ENCODE data around the gene LHFPL2.
A peak's percentile ranks its signal among the peaks of the same experiment; 100 is the strongest.

The LHFPL2 gene

DNA sequence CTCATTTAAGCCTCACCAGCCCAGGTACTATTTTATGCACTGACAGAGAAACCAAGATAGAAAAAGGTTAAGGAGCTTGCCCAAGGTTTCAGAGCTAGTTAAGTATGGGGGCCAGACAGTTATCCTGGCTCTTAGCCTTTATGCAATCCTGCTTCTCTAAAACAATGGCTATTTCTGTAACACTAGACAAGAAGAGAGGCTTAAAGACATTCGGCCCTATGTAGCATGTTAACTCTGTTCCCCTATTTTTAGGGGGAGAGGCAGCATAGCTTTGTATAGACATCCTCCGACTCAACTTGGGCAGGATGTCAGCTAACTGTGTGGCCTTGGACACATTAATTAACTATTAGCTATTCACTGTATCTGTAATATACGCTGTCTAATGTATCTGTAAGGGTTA lies 54.6 kb downstream of the LHFPL2 start:
- DNase-seq = no peak

DNA sequence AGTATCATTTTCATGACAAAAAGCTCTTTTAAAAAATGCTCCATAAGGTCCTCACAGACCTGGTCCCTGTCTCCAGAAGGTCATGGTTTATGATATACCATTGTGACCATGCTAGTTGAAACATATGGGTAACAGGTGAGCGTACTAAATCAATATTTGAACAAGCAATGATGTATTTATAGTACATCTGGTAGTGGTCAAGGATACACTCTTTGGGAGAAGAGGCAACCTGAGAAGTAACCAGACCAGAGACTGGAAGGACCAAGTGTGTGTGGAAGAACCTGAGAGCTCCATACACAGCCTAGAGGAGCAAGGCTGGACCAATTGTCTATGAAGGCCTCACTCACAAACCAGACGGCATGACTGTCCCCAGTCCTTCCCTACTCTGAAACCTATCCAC lies 55.1 kb downstream of the LHFPL2 start:
- no peak for DNase-seq

DNA sequence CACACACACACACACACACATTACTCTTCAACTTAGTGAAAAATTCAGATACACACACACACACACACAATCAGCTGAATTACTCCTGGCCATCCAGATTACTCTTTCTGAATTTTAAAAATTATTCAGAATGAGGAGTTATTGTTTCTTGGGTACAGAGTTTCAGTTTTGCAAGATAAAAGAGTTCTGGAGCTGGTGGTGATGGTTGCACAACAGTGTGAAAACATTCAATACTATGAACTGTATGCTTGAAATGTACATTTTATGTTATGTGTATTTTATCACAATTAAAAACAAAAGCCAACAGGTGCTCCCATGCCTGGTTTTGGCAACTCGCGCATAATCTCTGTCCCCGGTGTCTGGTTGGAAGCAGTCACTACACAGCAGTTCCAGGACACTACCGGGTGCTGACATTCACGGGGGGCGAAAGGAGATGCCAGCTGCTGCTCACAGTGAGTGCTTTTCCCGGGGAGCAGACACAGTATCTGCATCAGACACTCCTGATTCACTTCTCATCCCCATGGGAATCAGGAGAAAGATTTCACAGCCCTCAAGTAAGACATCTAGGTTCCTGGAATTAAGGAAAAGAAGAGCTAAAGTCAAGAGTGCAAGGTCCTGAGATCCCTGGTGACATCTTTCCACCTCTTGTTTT lies 55.7 kb downstream of the LHFPL2 start:
- no peak for DNase-seq

DNA sequence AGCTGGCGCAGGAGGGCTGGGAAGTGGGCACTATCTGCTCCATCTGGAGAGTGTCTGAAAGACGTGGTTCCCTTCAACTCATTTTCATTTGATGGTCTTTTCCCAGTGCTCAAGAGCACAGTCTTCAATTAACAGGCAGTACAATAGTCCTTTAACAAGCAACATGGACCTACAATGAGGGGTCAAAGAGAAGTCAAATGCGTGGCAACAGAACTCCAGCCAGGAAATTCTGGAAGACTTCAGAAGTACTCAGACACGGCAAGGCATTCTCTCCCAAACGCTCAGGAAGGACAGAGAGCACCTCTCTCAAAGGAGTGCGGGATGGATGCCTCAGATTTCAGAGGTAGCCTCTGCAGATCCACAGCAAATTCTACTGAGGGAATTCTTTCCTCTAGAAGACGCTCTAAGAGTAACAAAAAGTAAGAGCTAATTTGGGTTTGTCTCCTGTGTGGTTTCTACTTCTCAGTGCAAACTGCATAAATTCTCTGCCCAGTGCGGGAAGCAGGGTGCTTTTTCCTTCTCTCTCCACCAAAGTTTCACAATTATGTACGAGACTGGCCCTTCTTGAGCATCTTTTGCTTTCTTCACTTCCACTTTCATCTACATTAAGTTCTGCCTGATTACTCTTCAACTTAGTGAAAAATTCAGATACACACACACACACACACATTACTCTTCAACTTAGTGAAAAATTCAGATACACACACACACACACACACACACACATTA lies 56.4 kb downstream of the LHFPL2 start:
- DNase-seq = no peak

DNA sequence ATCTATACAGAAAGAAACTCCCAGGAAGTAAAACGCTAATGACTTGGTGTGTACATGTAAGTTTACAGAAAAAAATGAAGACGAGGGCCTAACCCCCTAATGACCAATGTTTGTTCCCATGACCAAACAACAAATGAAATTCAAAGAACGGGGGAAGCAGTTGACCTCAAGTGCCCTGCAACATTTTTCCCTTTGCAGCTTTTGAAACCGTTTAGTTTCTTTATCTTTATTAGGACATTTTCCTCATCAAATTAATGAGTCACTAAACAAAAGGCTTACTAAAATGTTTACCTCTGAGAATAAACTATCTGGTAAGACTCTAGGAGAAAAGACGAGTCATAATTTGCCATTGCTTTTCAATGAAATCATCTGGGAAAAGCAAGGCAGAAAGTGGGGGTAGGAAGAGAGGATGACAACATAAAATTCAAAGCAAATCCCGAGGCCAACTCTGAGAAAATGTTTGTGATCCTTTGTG lies 57.4 kb downstream of the LHFPL2 start:
- no peak for DNase-seq

DNA sequence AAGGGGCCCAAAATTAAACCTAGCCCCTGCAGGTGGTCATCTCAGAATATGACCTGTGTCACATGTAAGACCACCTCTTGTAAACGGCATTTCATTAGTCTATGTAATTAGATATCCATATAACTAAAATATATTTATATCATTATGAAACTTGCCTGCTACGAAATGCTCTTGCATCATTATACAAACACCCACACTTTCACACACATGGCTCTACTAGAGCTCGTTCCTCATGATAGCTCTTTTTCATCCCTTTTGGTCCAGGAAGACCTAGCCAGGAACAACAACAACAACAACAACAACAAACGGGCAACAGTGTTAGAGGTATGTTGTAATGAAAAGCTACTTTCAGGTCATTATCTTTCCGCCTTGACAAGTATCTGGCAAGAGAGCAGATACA lies 58.6 kb downstream of the LHFPL2 start:
- DNase-seq = no peak

DNA sequence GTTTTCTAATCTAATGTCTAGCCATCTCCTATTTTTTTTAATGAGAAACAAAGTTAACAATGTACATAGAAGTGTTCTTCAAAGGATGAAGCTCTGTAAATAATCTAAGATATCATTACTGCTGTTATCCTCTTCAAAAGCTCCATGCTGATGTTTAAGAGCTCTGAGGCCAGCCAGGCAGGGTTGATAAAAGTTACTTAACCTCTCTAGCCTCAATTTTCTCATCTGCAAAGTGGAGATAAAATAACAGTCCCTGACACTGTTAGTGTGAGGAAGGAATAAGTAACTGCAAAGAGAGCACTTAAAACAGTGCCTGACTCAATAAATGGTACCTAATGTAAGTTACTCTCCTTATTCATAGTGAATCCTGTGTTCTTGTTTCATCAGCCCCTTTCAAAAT lies 60.1 kb downstream of the LHFPL2 start:
- DNase-seq = no peak

DNA sequence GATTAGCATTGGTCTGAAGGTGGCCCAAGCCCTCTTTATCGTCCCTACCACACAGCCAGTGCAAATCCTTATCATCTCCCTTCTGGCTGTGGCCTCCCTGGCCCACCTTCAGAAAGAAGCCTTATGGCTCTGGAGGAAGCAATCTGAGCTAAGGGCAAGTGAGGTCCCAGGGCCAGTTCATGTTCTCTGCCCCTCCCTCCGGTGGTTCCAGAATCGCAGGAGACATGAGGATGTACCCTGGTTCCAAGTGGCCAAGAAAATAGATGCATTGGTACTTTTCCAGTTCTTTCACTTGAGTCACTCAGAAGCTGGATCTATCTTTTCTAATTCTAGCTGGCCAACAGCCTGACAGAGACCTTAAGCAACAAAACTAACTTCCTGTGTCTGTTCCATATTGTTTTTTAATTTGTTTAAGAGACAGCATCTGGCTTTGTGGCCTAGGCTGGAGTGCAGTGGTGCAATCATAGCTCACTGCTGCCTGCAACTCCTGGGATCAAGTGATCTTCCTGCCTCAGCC lies 60.7 kb downstream of the LHFPL2 start:
- DNase-seq = no peak

DNA sequence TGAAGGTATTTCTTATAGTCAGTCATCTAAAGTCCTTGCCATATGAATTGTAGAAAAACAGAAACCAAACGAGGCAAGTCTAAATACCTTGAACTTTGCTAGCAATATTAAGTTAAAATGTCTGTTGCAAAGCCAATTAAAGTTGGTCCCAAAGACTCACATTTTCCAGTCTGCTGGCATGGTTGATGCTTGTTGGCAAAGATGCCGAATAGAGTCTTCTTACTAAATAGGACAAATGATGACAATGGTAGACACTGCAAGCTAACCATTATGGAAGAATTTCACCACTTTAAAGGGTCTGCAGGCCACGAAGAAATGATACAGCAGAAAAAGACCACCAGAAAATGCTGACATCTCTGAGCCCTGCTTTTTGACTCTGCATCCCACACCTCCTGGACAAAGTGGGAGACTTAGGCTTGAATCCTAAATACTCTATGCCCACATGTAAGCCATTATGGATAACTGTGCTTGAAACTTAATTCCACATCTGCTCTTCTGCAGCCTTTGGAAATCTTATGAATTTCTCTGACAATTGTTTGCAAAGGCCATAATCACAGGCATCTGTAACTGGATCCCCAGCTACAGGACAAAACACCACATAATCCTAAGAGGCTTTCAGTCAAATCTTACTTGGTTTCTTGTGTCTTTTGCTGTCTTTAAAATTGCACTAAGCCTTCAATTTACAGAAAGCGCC lies 61.3 kb downstream of the LHFPL2 start:
- no peak for DNase-seq

DNA sequence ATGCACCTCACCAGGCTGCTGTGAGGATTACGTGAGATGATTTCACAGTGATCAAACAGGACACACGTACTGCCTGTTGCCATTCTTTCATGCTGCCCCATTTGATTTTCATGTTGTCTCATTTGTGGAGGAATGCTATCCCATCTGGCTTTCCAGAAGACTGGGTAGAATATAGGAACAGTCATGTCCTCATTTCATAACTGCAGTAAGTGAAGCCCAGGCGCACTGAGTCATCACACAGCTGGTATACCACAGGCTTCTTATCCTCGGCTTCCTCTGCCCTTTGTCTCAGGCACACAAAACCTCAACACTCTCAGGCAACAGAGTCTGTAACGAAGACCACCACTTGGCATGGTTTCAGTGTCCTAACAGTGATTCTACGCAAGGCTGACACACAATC lies 62.3 kb downstream of the LHFPL2 start:
- DNase-seq = no peak

DNA sequence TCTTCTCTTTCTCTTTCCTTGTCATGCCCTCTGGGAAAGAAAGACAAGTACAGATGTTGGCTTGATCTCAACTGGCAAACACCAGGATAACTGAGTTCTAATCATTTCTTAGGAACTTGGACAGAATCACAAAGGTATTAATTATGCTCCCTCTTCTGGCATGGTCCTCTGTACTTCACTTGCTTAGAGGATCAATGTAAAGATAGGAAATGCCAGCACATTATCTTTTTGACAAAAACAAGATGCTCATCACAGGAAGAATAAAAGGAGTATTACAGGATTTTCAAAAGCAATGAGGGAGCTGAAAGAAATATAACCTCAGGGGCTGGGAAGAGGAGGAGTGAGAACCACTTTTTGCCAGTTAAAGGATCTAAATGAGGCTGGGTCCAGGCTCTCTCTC lies 70.6 kb downstream of the LHFPL2 start:
- no peak for DNase-seq

DNA sequence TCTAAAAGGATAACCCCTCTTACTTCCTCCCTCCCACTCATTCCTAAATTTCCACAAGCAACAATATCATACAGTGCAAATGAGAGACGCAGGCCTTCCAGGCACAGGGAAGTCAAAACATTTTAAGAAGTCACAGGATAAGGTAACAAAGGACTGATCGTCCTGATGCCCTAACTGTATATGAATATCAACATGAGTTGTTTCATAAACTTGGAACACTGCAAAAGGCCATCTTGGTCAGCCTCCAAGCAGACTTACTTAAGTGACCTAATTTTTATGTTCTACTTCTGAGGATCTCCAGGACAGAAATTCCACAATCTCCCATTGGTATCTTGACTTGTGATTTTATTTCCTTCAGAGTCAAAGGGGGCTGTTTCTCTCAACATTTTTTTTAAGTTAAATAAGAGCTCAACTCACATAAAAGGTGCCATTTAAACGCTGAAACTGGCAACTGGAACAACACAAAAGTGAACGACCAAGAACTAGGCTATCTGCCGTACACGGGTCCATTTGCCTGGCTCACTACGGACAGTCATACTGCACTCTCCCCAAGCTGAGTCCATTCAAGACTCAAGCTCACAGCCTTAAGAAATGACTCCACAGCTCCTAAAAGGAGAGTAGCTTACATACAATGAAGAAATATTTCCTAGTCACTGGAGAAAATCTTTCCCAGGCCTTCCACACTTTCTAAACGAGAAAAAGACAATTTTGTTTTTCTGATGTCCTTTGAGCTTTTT lies 71.3 kb downstream of the LHFPL2 start:
- no peak for DNase-seq

DNA sequence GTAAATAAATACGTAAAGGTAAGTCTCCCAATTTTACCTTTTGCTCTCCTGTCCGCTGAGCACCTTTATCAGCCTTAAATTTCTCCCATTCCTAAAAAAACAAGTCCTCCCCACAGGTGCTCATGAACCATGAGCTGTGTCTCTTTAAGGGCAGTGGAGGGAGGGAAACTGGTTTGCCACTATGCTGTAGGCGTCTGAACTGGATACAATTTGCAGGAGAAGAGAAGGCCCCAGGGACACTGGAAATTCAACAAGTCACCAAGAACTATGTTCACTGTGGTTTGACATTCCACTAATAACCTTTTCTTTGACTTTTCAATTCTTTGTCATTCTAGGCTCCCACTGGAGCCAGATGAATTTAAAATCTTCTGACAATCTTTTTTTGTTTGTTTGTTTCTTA lies 72.2 kb downstream of the LHFPL2 start:
- no peak for DNase-seq

DNA sequence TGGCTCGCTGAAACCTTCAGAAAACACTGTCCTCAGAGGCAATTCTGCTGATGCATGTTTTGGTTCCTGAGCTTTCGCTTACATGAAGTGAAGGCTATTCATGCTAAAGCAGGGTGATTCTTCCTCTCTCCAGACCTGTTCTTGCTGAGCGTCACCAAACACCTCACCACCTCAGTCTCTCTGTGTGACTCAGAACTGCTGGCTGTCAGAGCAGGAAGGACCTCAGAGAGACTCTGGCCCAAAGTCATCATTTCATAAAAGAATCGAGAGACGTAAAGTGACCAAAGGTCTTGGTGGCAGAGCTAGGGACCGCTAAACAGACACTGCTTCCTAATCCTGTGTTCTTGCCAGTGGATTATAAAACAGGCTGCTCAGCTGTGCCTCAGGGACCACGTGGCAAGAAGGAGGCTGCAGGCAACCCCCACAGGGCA lies 73.8 kb downstream of the LHFPL2 start:
- no peak for DNase-seq

DNA sequence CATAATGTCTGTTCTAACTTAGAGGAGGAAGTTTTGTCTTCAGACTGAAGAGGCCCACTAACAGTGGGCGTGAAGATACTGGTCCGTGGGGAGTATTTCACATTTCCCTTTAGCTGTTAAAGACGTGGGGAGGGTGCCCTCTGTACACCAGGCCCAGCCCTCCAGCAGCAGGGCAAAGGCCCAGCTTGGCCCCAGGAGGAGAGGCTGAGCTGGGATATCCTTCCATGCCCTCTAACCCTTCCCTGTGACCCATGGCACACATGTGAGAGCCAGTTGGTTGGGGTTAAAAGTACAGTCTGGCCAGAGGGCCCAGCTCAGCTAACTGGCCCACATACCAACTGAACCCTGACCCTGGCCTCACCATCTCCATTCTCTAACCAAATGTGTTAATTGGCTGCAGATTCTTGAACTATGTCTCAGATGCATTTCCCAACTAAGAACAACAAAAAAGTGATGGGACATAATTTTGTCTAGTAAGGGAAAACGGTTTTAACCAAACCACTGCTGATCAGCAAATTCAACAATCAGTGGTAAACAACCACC lies 74.4 kb downstream of the LHFPL2 start:
- DNase-seq = no peak

DNA sequence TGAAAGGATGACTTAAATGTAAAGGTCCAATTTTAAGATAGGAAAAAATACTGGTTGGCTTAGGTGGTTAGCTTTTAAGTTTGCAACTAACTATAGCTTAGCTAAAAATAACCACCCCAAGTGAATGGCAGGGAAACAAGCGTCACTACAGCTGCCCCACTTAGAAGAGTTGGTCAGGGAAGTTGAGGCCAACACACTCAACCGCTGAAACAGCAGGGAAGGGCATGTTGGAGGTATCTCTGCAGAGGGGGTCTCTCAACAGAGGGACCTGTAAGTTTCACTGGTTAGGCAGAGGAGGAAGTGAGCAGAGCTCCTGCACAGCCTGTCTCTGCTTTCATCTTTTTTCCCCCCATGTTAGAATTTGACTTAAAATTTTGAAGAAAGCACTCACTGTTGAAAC lies 75.3 kb downstream of the LHFPL2 start:
- DNase-seq = no peak

DNA sequence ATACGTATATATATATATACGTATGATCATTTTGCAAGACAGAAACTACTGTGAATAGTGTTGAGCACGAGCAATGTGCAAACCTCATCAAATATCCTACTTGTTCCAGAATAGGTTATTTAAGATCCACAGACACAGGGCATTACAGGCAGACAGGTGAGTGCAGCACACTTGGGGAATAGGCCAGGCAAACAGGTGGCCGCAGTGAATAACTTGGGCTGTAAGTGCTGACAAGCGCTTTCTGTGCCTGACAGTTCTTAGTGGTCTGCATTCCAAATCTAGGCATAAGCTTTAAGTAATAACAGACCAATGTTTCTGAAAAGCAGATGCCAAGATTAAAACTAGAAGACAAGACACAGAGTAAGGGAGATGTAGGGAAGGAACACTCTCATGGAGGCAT lies 77.9 kb downstream of the LHFPL2 start:
- DNase-seq = no peak

DNA sequence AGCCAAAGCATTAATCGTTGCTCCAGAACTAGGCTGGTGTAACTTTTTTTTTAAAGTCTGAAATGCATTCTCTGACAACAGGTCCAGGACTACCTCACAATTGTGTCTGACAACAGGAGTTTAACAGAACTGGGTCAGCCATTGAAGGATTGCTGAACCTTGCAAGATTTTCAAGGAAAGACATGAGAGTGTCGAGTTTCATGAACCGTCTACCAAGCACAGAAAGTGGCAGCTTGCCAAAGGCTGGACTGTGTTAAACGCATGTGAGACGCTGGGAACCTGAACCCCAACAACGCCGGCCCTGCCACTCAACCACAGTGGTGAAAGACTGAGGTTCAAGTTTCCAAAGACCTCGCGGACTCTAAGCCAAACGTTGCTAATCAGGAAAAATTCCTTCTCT lies 79.1 kb downstream of the LHFPL2 start:
- peak; percentile 72 for DNase-seq

DNA sequence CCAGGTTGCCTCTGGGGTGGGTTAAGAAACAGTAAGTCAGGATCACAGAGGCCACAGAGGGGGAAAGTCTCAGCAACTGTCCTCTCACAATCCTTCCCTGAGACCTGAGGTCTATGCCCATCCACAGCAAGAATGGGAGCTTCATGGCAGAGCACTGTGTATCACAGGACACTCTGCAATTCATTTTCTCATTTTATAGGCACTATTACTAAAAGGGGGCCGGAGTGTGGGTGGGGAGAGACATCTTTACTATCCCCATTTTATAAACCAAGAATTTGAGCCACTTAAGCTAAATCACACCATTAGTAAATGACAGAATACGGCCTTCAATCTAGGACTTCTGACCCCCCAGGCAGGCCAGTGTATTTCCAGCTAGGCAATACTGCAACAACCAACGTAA lies 79.9 kb downstream of the LHFPL2 start:
- DNase-seq = no peak

DNA sequence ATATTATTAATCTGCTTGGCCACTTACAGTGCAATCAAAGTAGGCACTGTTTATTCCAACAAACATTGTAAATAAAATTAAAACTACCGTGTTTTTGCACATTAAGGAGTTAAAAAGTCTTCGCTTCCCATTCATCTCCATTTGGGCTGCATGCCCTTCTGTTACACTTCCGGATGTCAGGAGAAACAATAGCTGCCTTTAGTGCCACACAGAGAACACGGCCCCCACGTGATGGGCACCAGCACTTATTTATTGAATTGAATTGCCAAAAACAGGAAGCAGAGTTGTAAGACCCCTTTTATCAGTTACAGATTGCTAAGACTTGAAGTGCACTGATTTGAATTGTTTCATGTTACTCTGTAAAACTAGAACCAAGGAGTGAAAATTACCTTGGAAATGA lies 80.4 kb downstream of the LHFPL2 start:
- DNase-seq = no peak

DNA sequence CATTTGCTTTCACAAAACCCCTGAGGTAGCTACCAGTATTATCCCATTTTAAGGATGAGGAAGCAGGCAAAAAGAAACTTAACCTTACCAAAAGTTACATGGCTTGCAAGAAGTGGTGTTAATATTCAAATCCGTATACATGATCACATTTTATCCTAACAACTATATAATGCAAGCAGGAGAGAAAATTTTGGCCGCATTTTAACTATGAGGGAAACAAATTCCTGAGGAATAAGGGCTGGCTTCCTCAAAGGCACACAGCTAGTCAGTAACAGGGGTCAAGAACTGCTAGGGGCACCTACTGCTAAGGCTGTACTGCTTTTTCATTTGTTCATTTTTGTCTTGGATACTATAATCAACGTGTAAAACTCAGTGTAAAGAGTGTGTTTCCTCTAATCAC lies 81.0 kb downstream of the LHFPL2 start:
- DNase-seq = no peak

DNA sequence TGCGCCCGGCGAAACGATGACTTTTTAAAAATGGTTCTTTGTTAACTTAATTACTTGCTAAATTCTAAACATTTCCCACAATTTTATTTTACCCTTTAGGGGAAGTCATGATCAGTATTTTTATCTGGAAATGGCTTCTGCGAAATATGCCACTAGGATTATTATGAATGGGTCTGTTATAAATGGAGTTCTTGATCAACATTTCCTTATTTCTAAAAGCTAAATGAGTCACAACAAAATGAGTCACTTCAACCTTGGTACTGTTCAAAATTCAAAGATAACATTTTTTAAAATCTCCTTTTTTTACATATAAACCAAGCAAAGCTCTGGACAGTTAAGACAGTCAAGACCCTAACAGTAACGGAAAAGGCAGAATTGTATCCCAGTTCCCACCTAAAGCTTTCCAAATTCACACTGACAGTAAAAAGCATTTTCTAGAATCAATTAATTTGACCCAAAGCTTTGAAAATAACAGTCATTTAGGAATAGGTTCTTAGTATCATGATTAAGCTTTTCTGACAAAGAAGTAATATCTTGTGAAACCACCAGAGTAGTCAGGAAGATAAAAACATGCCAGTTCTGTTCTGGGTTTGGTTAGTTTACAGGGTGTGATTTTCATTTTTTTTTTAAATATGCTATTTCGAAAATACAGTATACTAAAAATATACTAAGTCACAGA lies 81.7 kb downstream of the LHFPL2 start:
- DNase-seq = no peak
